ENCODE measurements around the gene ZFAND2A. TPM values are rescaled to one million over a fixed set of nuclear protein-coding genes. Genes with fewer than 3 reads are reported as not detected.
"Not testable (repeated sequence)": the region's sequence is repeated elsewhere in the genome, so short reads cannot be mapped to it uniquely, and the experiment has no call there.

The ZFAND2A gene
- total and polyA plus RNA-seq, 2 experiments from 2014 or later = 32.2 to 52.4 TPM

GRCh38 chr7:1150400-1151002, 9.5 kb downstream of the ZFAND2A start:
- Histone ChIP-seq H3K27me3 (replicated peaks; ENCODE audit: insufficient read depth) (no peaks in the 10 kb centered on the region), H3K4me3 (no peak overlapping the region), H3K79me2 (ENCODE audit: insufficient read depth) (peaks cover 26% of the 10 kb centered on the region), H3K9ac (no peak overlapping the region), H2AFZ (no peak overlapping the region), H3K36me3 (ENCODE audit: low read depth) (peaks cover 34% of the 10 kb centered on the region; the same call in 1 of the 2 replicates), H3K27ac (no peak overlapping the region), H3K9me3 (ENCODE audit: low read depth) (no peaks in the 10 kb centered on the region), H4K20me1 (ENCODE audit: insufficient read depth) (no peaks in the 10 kb centered on the region), H3F3A (ENCODE audit: insufficient read depth) (0 out of 2 replicates have a peak, but pooled peaks cover 5% of the 10 kb centered on the region), H3K4me1 (ENCODE audit: insufficient read depth) (no peaks in the 10 kb centered on the region), H3K9me2 (ENCODE audit: insufficient read depth) (no peaks in the 10 kb centered on the region), H3K4me2 (ENCODE audit: unreplicated experiment) (no peak overlapping the region)
- no peak for DNase-seq
- in situ Hi-C loops (cut with MboI) = no loop called here
- TF ChIP-seq EZH2phosphoT487 (IDR thresholded peaks at IDR 0.05; ENCODE audit: insufficient read depth, low read depth) (no peak), EZH2 (IDR thresholded peaks at IDR 0.05; ENCODE audit: insufficient read depth, poor library complexity, severe bottlenecking) (no peak)
- WGBS, 2 experiments (ENCODE audit: low coverage in 1 of 2, low lambda C conversion rate in 2 of 2, missing lambda C conversion rate in 2 of 2) = 82% methylated on average over 9 of the region's 9 CpGs

- Histone ChIP-seq H3K27me3 (replicated peaks; ENCODE audit: insufficient read depth) (no peaks in the 10 kb centered on the region), H3K9ac (no peak overlapping the region), H3K4me2 (ENCODE audit: unreplicated experiment) (no peak overlapping the region), H3K79me2 (ENCODE audit: insufficient read depth) (peaks cover 15% of the 10 kb centered on the region), H2AFZ (no peak overlapping the region), H3K9me2 (ENCODE audit: insufficient read depth) (no peaks in the 10 kb centered on the region), H3K36me3 (ENCODE audit: low read depth) (peaks cover 23% of the 10 kb centered on the region; the same call in 1 of the 2 replicates), H3K4me1 (ENCODE audit: insufficient read depth) (no peaks in the 10 kb centered on the region), H4K20me1 (ENCODE audit: insufficient read depth) (no peaks in the 10 kb centered on the region), H3K4me3 (no peak overlapping the region), H3K27ac (no peak overlapping the region), H3F3A (ENCODE audit: insufficient read depth) (0 out of 2 replicates have a peak, but pooled peaks cover 5% of the 10 kb centered on the region), H3K9me3 (ENCODE audit: low read depth) (no peaks in the 10 kb centered on the region)
- TF ChIP-seq EZH2phosphoT487 (IDR thresholded peaks at IDR 0.05; ENCODE audit: insufficient read depth, low read depth) = no peak
- no peak for DNase-seq
- WGBS, 2 experiments (ENCODE audit: low coverage in 1 of 2, low lambda C conversion rate in 2 of 2, missing lambda C conversion rate in 2 of 2) = 94% methylated on average over 20 of the region's 20 CpGs
- in situ Hi-C loops (cut with MboI) = no loop called here
Measured at GRCh38 chr7:1149351-1149794, 10.6 kb downstream of the ZFAND2A start.

- H3K9me3 ChIP-seq (ENCODE audit: low read depth); H3K79me2 ChIP-seq (ENCODE audit: insufficient read depth); H3K27ac ChIP-seq; H3K9ac ChIP-seq; H3K4me3 ChIP-seq; H4K20me1 ChIP-seq (ENCODE audit: insufficient read depth); in situ Hi-C loops (cut with MboI); H3K27me3 ChIP-seq (replicated peaks; ENCODE audit: insufficient read depth); H3K4me2 ChIP-seq (ENCODE audit: unreplicated experiment); DNase-seq; H3F3A ChIP-seq (ENCODE audit: insufficient read depth); H3K9me2 ChIP-seq (ENCODE audit: insufficient read depth); H3K4me1 ChIP-seq (ENCODE audit: insufficient read depth); H2AFZ ChIP-seq: not testable (repeated sequence)
- 85 to 97% methylated on average over 8 to 10 of the region's 12 CpGs for WGBS, 2 experiments (ENCODE audit: low coverage in 1 of 2, low lambda C conversion rate in 2 of 2, missing lambda C conversion rate in 2 of 2)
- H3K36me3 ChIP-seq (ENCODE audit: low read depth) = peaks cover 13% of the 10 kb centered on the region; the same call in 1 of the 2 replicates
Measured at GRCh38 chr7:1147873-1148272, 12.1 kb downstream of the ZFAND2A start.

- Histone ChIP-seq H4K20me1 (ENCODE audit: insufficient read depth) (no peaks in the 10 kb centered on the region), H3K27me3 (replicated peaks; ENCODE audit: insufficient read depth) (no peaks in the 10 kb centered on the region), H2AFZ (no peak overlapping the region), H3K4me1 (ENCODE audit: insufficient read depth) (no peaks in the 10 kb centered on the region), H3K9ac (no peak overlapping the region), H3K27ac (no peak overlapping the region), H3K36me3 (ENCODE audit: low read depth) (no peaks in the 10 kb centered on the region), H3K9me3 (ENCODE audit: low read depth) (no peaks in the 10 kb centered on the region), H3K79me2 (ENCODE audit: insufficient read depth) (no peaks in the 10 kb centered on the region), H3K4me3 (no peak overlapping the region), H3F3A (ENCODE audit: insufficient read depth) (0 out of 2 replicates have a peak, but pooled peaks cover 5% of the 10 kb centered on the region), H3K9me2 (ENCODE audit: insufficient read depth) (no peaks in the 10 kb centered on the region), H3K4me2 (ENCODE audit: unreplicated experiment) (no peak overlapping the region)
- TF ChIP-seq EZH2 (IDR thresholded peaks at IDR 0.05; ENCODE audit: insufficient read depth, poor library complexity, severe bottlenecking) (no peak), EZH2phosphoT487 (IDR thresholded peaks at IDR 0.05; ENCODE audit: insufficient read depth, low read depth) (no peak)
- in situ Hi-C loops (cut with MboI) = no loop called here
- 68 to 70% methylated on average over 23 of the region's 23 CpGs for WGBS, 2 experiments (ENCODE audit: low coverage in 1 of 2, low lambda C conversion rate in 2 of 2, missing lambda C conversion rate in 2 of 2)
- DNase-seq = peak; percentile 43
Measured at GRCh38 chr7:1144269-1144771, 15.7 kb downstream of the ZFAND2A start.

- H3K36me3 ChIP-seq (ENCODE audit: low read depth); H3K79me2 ChIP-seq (ENCODE audit: insufficient read depth); H2AFZ ChIP-seq; H4K20me1 ChIP-seq (ENCODE audit: insufficient read depth); H3K4me1 ChIP-seq (ENCODE audit: insufficient read depth); H3F3A ChIP-seq (ENCODE audit: insufficient read depth); H3K27ac ChIP-seq; H3K9me2 ChIP-seq (ENCODE audit: insufficient read depth); DNase-seq; H3K4me3 ChIP-seq; H3K27me3 ChIP-seq (replicated peaks; ENCODE audit: insufficient read depth); H3K9ac ChIP-seq; H3K9me3 ChIP-seq (ENCODE audit: low read depth); in situ Hi-C loops (cut with MboI); H3K4me2 ChIP-seq (ENCODE audit: unreplicated experiment): not testable (repeated sequence)
- 71 to 73% methylated on average over 5 of the region's 5 CpGs for WGBS, 2 experiments (ENCODE audit: low coverage in 1 of 2, low lambda C conversion rate in 2 of 2, missing lambda C conversion rate in 2 of 2)
Measured at GRCh38 chr7:1143031-1143430, 17.0 kb downstream of the ZFAND2A start.
